HepG2 (cell line): ENCODE results near the gene TMEFF2. TPM values are rescaled to one million over a fixed set of nuclear protein-coding genes. Genes with fewer than 3 reads are reported as not detected.
A peak's percentile ranks its signal among the peaks of the same experiment; 100 is the strongest.

Experiments used
- AHR ChIP-seq: IDR thresholded peaks from 2 replicates; pipeline ENCODE4 v1.6.1; 2018; ENCODE audit warnings: missing genetic modification reagents, missing compliant biosample characterization
- EZH2 ChIP-seq: conservative IDR thresholded peaks from 2 replicates; pipeline ENCODE4 v1.6.1; 2012; ENCODE audit warnings: mild to moderate bottlenecking, low read depth, low read length, moderate library complexity
- HBP1 ChIP-seq: IDR thresholded peaks from 2 replicates; pipeline ENCODE4 v1.6.1; 2016; ENCODE audit warnings: low read depth, control low read depth
- HNF4A ChIP-seq: sonication (generic); formaldehyde crosslinking; IDR thresholded peaks from 2 replicates; pipeline ENCODE4 v1.4.0; 2020; ENCODE audit warnings: missing genetic modification reagents
- ISX ChIP-seq: sonication (generic); formaldehyde crosslinking; conservative IDR thresholded peaks from 2 replicates; pipeline ENCODE4 v1.5.0; 2020; ENCODE audit warnings: missing genetic modification reagents
- NR2F6 ChIP-seq, 2 experiments: IDR thresholded peaks; 2 replicates each; pipeline ENCODE4 v1.6.1; 2016; ENCODE audit warnings: antibody characterized with exemption in 1 of 2, mild to moderate bottlenecking in 1 of 2
- PAXIP1 ChIP-seq: sonication (generic); formaldehyde crosslinking; conservative IDR thresholded peaks from 2 replicates; pipeline ENCODE4 v1.4.0; 2020; ENCODE audit warnings: mild to moderate bottlenecking, missing genetic modification reagents, moderate library complexity
- PRMT3 ChIP-seq: sonication (generic); formaldehyde crosslinking; IDR thresholded peaks from 2 replicates; pipeline ENCODE4 v1.8.1; 2022; ENCODE audit warnings: low read depth, mild to moderate bottlenecking, moderate library complexity, missing genetic modification reagents, borderline replicate concordance
- SRF ChIP-seq: IDR thresholded peaks from 2 replicates; pipeline ENCODE4 v1.6.1; 2011; ENCODE audit warnings: mild to moderate bottlenecking, low read depth, low read length, moderate library complexity
- TRIM22 ChIP-seq: fragments of 450-650 bp; IDR thresholded peaks from 2 replicates; pipeline ENCODE4 v1.6.1; 2017
- ZBTB1 ChIP-seq: sonication (generic); formaldehyde crosslinking; IDR thresholded peaks from 2 replicates; pipeline ENCODE4 v1.4.0; 2020; ENCODE audit warnings: missing genetic modification reagents, borderline replicate concordance
- ZNF20 ChIP-seq: sonication (generic); formaldehyde crosslinking; IDR thresholded peaks from 2 replicates; pipeline ENCODE4 v1.4.0; 2020; ENCODE audit warnings: mild to moderate bottlenecking, moderate library complexity, missing genetic modification reagents
- ZNF281 ChIP-seq: sonication (generic); formaldehyde crosslinking; IDR thresholded peaks from 2 replicates; pipeline ENCODE4 v1.4.0; 2020; ENCODE audit warnings: missing genetic modification reagents, borderline replicate concordance
- ZNF775 ChIP-seq: sonication (generic); formaldehyde crosslinking; IDR thresholded peaks from 2 replicates; pipeline ENCODE4 v1.4.0; 2020; ENCODE audit warnings: missing genetic modification reagents, mild to moderate bottlenecking, moderate library complexity, borderline replicate concordance
- ZNF780A ChIP-seq: sonication (generic); formaldehyde crosslinking; IDR thresholded peaks from 2 replicates; pipeline ENCODE4 v1.8.0; 2022; ENCODE audit warnings: mild to moderate bottlenecking, missing genetic modification reagents, moderate library complexity
- polyA plus RNA-seq, 8 experiments: library from polyadenylated mRNA; depleted of rRNA in 3 of 8; stranded (reverse) in 7 of 8; unstranded in 1 of 8; fragments of >200 nt; fragmentation: Illumina TruSeq in 4 of 8; extraction: Trizol in 4 of 8; gene quantifications; 2 replicates each; pipeline versions ENCODE4 v1.2.1 to v1.2.3, GENCODE V29; 2011 to 2016; ENCODE audit warnings: low read depth in 4 of 8, missing spikeins in 1 of 8, mixed read lengths in 1 of 8; ENCODE audit not compliant: insufficient read depth in 1 of 8
- total RNA-seq, 5 experiments: library from RNA; depleted of rRNA; stranded (reverse); fragments of >200 nt; fragmentation: Illumina TruSeq; extraction: Trizol; gene quantifications; 2 replicates each; pipeline ENCODE4 v1.2.3, GENCODE V29; 2016; ENCODE audit warnings: low read depth in 1 of 5

Gene TMEFF2
- total and polyA plus RNA-seq, 2 of the 13 experiments (the other 11 are each of a cell fraction or from before 2014, with no cell fraction given), result not detected

GRCh38 chr2:192023006-192023405 is 171.7 kb downstream of the TMEFF2 start (continued):
- no peak for TF ChIP-seq ZNF281
- no peak for TF ChIP-seq ISX (CRISPR knock-in tag)
- TF ChIP-seq ZNF780A (CRISPR knock-in tag), result no peak
- TF ChIP-seq ZBTB1, result no peak
- TF ChIP-seq TRIM22, result no peak
- no peak for TF ChIP-seq AHR (CRISPR knock-in tag)
- TF ChIP-seq EZH2, result no peak
- TF ChIP-seq ZNF20 (CRISPR knock-in tag), result no peak
- TF ChIP-seq ZNF775, result no peak
- TF ChIP-seq NR2F6 (IDR thresholded peaks at IDR 0.05), result peak; percentile 43; the same call in 1 of the 2 replicates
- TF ChIP-seq NR2F6 (CRISPR knock-in tag; IDR thresholded peaks at IDR 0.05), result no peak
- TF ChIP-seq HNF4A (CRISPR knock-in tag), result peak; percentile 48
- TF ChIP-seq HBP1, result no peak
- peak; percentile 46; the same call in 1 of the 2 replicates for TF ChIP-seq PAXIP1 (CRISPR knock-in tag)
- TF ChIP-seq SRF, result peak; percentile 78
- no peak for TF ChIP-seq PRMT3 (CRISPR knock-in tag)
